Nephron progenitor cell (in vitro differentiated cells): ENCODE results near the gene KIAA0753.
"Not testable (repeated sequence)": the region's sequence is repeated elsewhere in the genome, so short reads cannot be mapped to it uniquely, and the experiment has no call there.

Experiments
- DNase-seq: peaks from one replicate; pipeline ENCODE4 v3.0.0; 2021
- H3K27ac Mint-ChIP-seq: 2 replicates; pipeline ENCODE4 v1.8.0; 2021; ENCODE audit warnings: mild to moderate bottlenecking, moderate library complexity, mixed read lengths
- H3K27me3 Mint-ChIP-seq: 2 replicates; pipeline ENCODE4 v1.8.0; 2021; ENCODE audit warnings: mild to moderate bottlenecking, low read depth, mixed read lengths; ENCODE audit not compliant: poor library complexity
- H3K36me3 Mint-ChIP-seq: 2 replicates; pipeline ENCODE4 v1.8.0; 2021; ENCODE audit warnings: low read depth, mixed read lengths
- H3K4me1 Mint-ChIP-seq: 2 replicates; pipeline ENCODE4 v1.8.0; 2021; ENCODE audit warnings: mixed read lengths
- H3K4me3 Mint-ChIP-seq: 2 replicates; pipeline ENCODE4 v1.8.0; 2021; ENCODE audit warnings: mild to moderate bottlenecking, moderate library complexity, mixed read lengths
- H3K9me3 Mint-ChIP-seq: 2 replicates; pipeline ENCODE4 v1.8.0; 2021; ENCODE audit warnings: mild to moderate bottlenecking, moderate library complexity, mixed read lengths
- CTCF ChIP-seq: fragments of 200-600 bp; sonication (generic); IDR thresholded peaks from 2 replicates; pipeline ENCODE4 v1.5.0; 2021; ENCODE audit warnings: antibody characterized with exemption

Gene KIAA0753

GRCh38 chr17:6596511-6596910 lies 44.0 kb downstream of the KIAA0753 start:
- Mint-ChIP-seq H3K4me1 (peaks cover 5% of the 10 kb centered on the region), H3K27ac (no peak overlapping the region)
- no peak for TF ChIP-seq CTCF

GRCh38 chr17:6596081-6596480 lies 44.4 kb downstream of the KIAA0753 start:
- Mint-ChIP-seq H3K27me3 (no peaks in the 10 kb centered on the region), H3K4me3 (no peak overlapping the region), H3K36me3 (peaks cover 50% of the 10 kb centered on the region), H3K27ac (no peak overlapping the region), H3K9me3 (no peaks in the 10 kb centered on the region), H3K4me1 (peaks cover 5% of the 10 kb centered on the region)
- DNase-seq, result no peak
- no peak for TF ChIP-seq CTCF

More at GRCh38 chr17:6596511-6596910, 44.0 kb downstream of the KIAA0753 start:
- H3K27me3 Mint-ChIP-seq, result no peaks in the 10 kb centered on the region
- no peak for DNase-seq
- H3K9me3 Mint-ChIP-seq, result no peaks in the 10 kb centered on the region
- no peak overlapping the region for H3K4me3 Mint-ChIP-seq
- peaks cover 47% of the 10 kb centered on the region for H3K36me3 Mint-ChIP-seq

- not testable (repeated sequence) for H3K4me3 Mint-ChIP-seq, DNase-seq, H3K4me1 Mint-ChIP-seq, H3K27me3 Mint-ChIP-seq, H3K27ac Mint-ChIP-seq, H3K9me3 Mint-ChIP-seq
- H3K36me3 Mint-ChIP-seq, result peaks cover 53% of the 10 kb centered on the region
These were observed 47.1 kb downstream of the KIAA0753 start for GRCh38 chr17:6593371-6593770.

GRCh38 chr17:6592173-6592572 lies 48.3 kb downstream of the KIAA0753 start:
- Mint-ChIP-seq H3K4me3 (no peak overlapping the region), H3K36me3 (peaks cover 65% of the 10 kb centered on the region), H3K4me1 (no peaks in the 10 kb centered on the region), H3K9me3 (no peaks in the 10 kb centered on the region), H3K27ac (peak overlapping the region; percentile 69), H3K27me3 (no peaks in the 10 kb centered on the region)
- DNase-seq, result no peak
- TF ChIP-seq CTCF, result no peak

GRCh38 chr17:6591599-6592158 lies 48.8 kb downstream of the KIAA0753 start:
- peak overlapping the region; percentile 5 for H3K27ac Mint-ChIP-seq

GRCh38 chr17:6589266-6589946 lies 51.1 kb downstream of the KIAA0753 start:
- Mint-ChIP-seq H3K36me3 (peaks cover 83% of the 10 kb centered on the region), H3K27ac (no peak overlapping the region), H3K4me1 (no peaks in the 10 kb centered on the region), H3K9me3 (peaks cover 21% of the 10 kb centered on the region), H3K27me3 (peaks cover 3% of the 10 kb centered on the region), H3K4me3 (no peak overlapping the region)
- no peak for DNase-seq
- TF ChIP-seq CTCF, result no peak

More at GRCh38 chr17:6591599-6592158, 48.8 kb downstream of the KIAA0753 start:
- H3K4me3 Mint-ChIP-seq, result no peak overlapping the region
- H3K27me3 Mint-ChIP-seq, result no peaks in the 10 kb centered on the region
- TF ChIP-seq CTCF, result no peak
- no peaks in the 10 kb centered on the region for H3K9me3 Mint-ChIP-seq
- H3K36me3 Mint-ChIP-seq, result peaks cover 69% of the 10 kb centered on the region
- no peaks in the 10 kb centered on the region for H3K4me1 Mint-ChIP-seq
- DNase-seq, result no peak
